Measurements from ENCODE around the gene USP9Y.
"Not testable (repeated sequence)": the region's sequence is repeated elsewhere in the genome, so short reads cannot be mapped to it uniquely, and the experiment has no call there.

The USP9Y gene

GRCh38 chrY:12701181-12701695 is at the start of gene USP9Y:
Gene USP9Y (plus strand): TSS chrY:12701231. CDS start chrY:12709448, 8,217 bp downstream.
- no peak for DNase-seq

GRCh38 chrY:12651621-12652036 is 49.4 kb upstream of the USP9Y start:
- no peak for DNase-seq

GRCh38 chrY:12661745-12662681 is 39.0 kb upstream of the USP9Y start:
- peak; percentile 91 for DNase-seq

- peak; percentile 31 for DNase-seq
Observed at GRCh38 chrY:12662745-12663591, 38.1 kb upstream of the USP9Y start.

- not testable (repeated sequence) for DNase-seq
Observed at GRCh38 chrY:12663845-12664244, 37.2 kb upstream of the USP9Y start.

- DNase-seq = no peak
Observed at GRCh38 chrY:12678111-12678510, 22.9 kb upstream of the USP9Y start.

GRCh38 chrY:12681535-12681934 is 19.5 kb upstream of the USP9Y start:
- no peak for DNase-seq

GRCh38 chrY:12688337-12688736 is 12.7 kb upstream of the USP9Y start:
- no peak for DNase-seq

- no peak for DNase-seq
Observed at GRCh38 chrY:12700087-12700486, 944 bp upstream of the USP9Y start.

- no peak for DNase-seq
Observed at GRCh38 chrY:12702174-12702573, 1.1 kb downstream of the USP9Y start.

GRCh38 chrY:12710460-12710859 is 9.4 kb downstream of the USP9Y start:
- DNase-seq = no peak

- DNase-seq = no peak
Observed at GRCh38 chrY:12715376-12715775, 14.3 kb downstream of the USP9Y start.

- DNase-seq = no peak
Observed at GRCh38 chrY:12729746-12730145, 28.7 kb downstream of the USP9Y start.

- DNase-seq = no peak
Observed at GRCh38 chrY:12733625-12734024, 32.6 kb downstream of the USP9Y start.

- DNase-seq = no peak
Observed at GRCh38 chrY:12734051-12734450, 33.0 kb downstream of the USP9Y start.

- DNase-seq = no peak
Observed at GRCh38 chrY:12741414-12741813, 40.4 kb downstream of the USP9Y start.

- DNase-seq = no peak
Observed at GRCh38 chrY:12742725-12743124, 41.7 kb downstream of the USP9Y start.

- no peak for DNase-seq
Observed at GRCh38 chrY:12744091-12744490, 43.1 kb downstream of the USP9Y start.

- DNase-seq = no peak
Observed at GRCh38 chrY:12749293-12749692, 48.3 kb downstream of the USP9Y start.

- no peak for DNase-seq
Observed at GRCh38 chrY:12752856-12753255, 51.8 kb downstream of the USP9Y start.

- no peak for DNase-seq
Observed at GRCh38 chrY:12756021-12756420, 55.0 kb downstream of the USP9Y start.

GRCh38 chrY:12765976-12766375 is 64.9 kb downstream of the USP9Y start:
- no peak for DNase-seq

GRCh38 chrY:12784521-12784920 is 83.5 kb downstream of the USP9Y start:
- no peak for DNase-seq
